Adipose tissue (tissue), 3 donors: Measurements from ENCODE around the gene SRP54. TPM values are rescaled to one million over a fixed set of nuclear protein-coding genes. Genes with fewer than 3 reads are reported as not detected.
A peak's percentile ranks its signal among the peaks of the same experiment; 100 is the strongest.
"Not testable (repeated sequence)": the region's sequence is repeated elsewhere in the genome, so short reads cannot be mapped to it uniquely, and the experiment has no call there.

Experiments
- H3K27ac ChIP-seq: one replicate; pipeline ENCODE4 v1.5.1; 2013; ENCODE audit warnings: low read depth, low read length
- WGBS, 3 donors: extraction: QIAGEN DNeasy Blood & Tissue Kit; methylation state at CpG; one replicate each; pipeline ENCODE4 v1.1.7; 2013; 5-methylcytosine and 5-hydroxymethylcytosine counted together
- polyA plus RNA-seq, 3 donors: library from polyadenylated mRNA; stranded (reverse); fragments of 200-250 nt; gene quantifications; one replicate each; pipeline ENCODE4 v1.2.3, GENCODE V29; 2013
- donor health status: healthy with polysubstance abuse.
- donor health status: Bipolar disorder and iron deficiency.
- donor health status: healthy.

Gene SRP54
- 10 to 100 TPM; 23.0 to 32.1 (median 29.5) TPM for polyA plus RNA-seq

- H3K27ac ChIP-seq = peak within 1 kb of the TSS; percentile 91
- WGBS, 3 donors = 0% methylated on average over 45 of the region's 45 CpGs
Measured at GRCh38 chr14:34982421-34983147, at the start of gene SRP54. Gene SRP54, plus strand, starts transcription at chr14:34982992. Its CDS starts 13,718 bp downstream, at chr14:34996710.

- no peak overlapping the region for H3K27ac ChIP-seq
- 77 to 92% (median 88%) methylated on average over 2 of the region's 2 CpGs for WGBS, 3 donors
Measured at GRCh38 chr14:34933301-34933700, 49.5 kb upstream of the SRP54 start.

- WGBS, 3 donors = 42 to 87% (median 51%) methylated on average over 5 of the region's 5 CpGs
- no peak overlapping the region for H3K27ac ChIP-seq
Measured at GRCh38 chr14:34935488-34935887, 47.3 kb upstream of the SRP54 start.

- 71 to 77% (median 72%) methylated on average over 6 of the region's 6 CpGs for WGBS, 3 donors
Measured at GRCh38 chr14:34937442-34937841, 45.4 kb upstream of the SRP54 start.

GRCh38 chr14:34937876-34938275, 44.9 kb upstream of the SRP54 start:
- 75 to 91% (median 89%) methylated on average over 3 of the region's 3 CpGs for WGBS, 3 donors
- no peak overlapping the region for H3K27ac ChIP-seq

More at GRCh38 chr14:34937442-34937841, 45.4 kb upstream of the SRP54 start:
- H3K27ac ChIP-seq = no peak overlapping the region

- no peak overlapping the region for H3K27ac ChIP-seq
Measured at GRCh38 chr14:34943506-34943905, 39.3 kb upstream of the SRP54 start.

- 96 to 99% (median 97%) methylated on average over 7 of the region's 7 CpGs for WGBS, 3 donors
- H3K27ac ChIP-seq = no peak overlapping the region
Measured at GRCh38 chr14:34944744-34945143, 38.0 kb upstream of the SRP54 start.

GRCh38 chr14:34946699-34947098, 36.1 kb upstream of the SRP54 start:
- H3K27ac ChIP-seq = no peak overlapping the region
- 38 to 67% (median 54%) methylated on average over 1 of the region's 1 CpG for WGBS, 3 donors

- 91 to 95% (median 95%) methylated on average over 1 of the region's 1 CpG for WGBS, 3 donors
Measured at GRCh38 chr14:34951286-34951685, 31.5 kb upstream of the SRP54 start.

GRCh38 chr14:34956931-34957330, 25.9 kb upstream of the SRP54 start:
- 68 to 93% (median 92%) methylated on average over 2 of the region's 2 CpGs for WGBS, 3 donors
- no peak overlapping the region for H3K27ac ChIP-seq

More at GRCh38 chr14:34951286-34951685, 31.5 kb upstream of the SRP54 start:
- H3K27ac ChIP-seq = no peak overlapping the region

- 97 to 98% (median 98%) methylated on average over 5 of the region's 5 CpGs for WGBS, 3 donors
- no peak overlapping the region for H3K27ac ChIP-seq
Measured at GRCh38 chr14:34957771-34958286, 25.0 kb upstream of the SRP54 start.

GRCh38 chr14:34962106-34962505, 20.7 kb upstream of the SRP54 start:
- H3K27ac ChIP-seq = not testable (repeated sequence)
- WGBS, 3 donors = 87 to 94% (median 92%) methylated on average over 5 of the region's 5 CpGs

- 75 to 79% (median 76%) methylated on average over 2 of the region's 2 CpGs for WGBS, 3 donors
- no peak overlapping the region for H3K27ac ChIP-seq
Measured at GRCh38 chr14:34964977-34965764, 17.6 kb upstream of the SRP54 start.

GRCh38 chr14:34965912-34966311, 16.9 kb upstream of the SRP54 start:
- 68 to 88% (median 71%) methylated on average over 4 of the region's 4 CpGs for WGBS, 3 donors
- no peak overlapping the region for H3K27ac ChIP-seq

- no peak overlapping the region for H3K27ac ChIP-seq
- WGBS, 3 donors = 85 to 88% (median 86%) methylated on average over 3 of the region's 3 CpGs
Measured at GRCh38 chr14:34966413-34966812, 16.4 kb upstream of the SRP54 start.

GRCh38 chr14:34970665-34971064, 12.1 kb upstream of the SRP54 start:
- no peak overlapping the region for H3K27ac ChIP-seq
- 92 to 100% (median 100%) methylated on average over 1 of the region's 1 CpG for WGBS, 3 donors

- no peak overlapping the region for H3K27ac ChIP-seq
Measured at GRCh38 chr14:34971381-34971780, 11.4 kb upstream of the SRP54 start.

- H3K27ac ChIP-seq = no peak overlapping the region
- WGBS, 3 donors = 80 to 94% (median 83%) methylated on average over 5 of the region's 5 CpGs
Measured at GRCh38 chr14:34971801-34972200, 11.0 kb upstream of the SRP54 start.

GRCh38 chr14:34978444-34978843, 4.3 kb upstream of the SRP54 start:
- H3K27ac ChIP-seq = no peak overlapping the region
- 95 to 96% (median 96%) methylated on average over 5 of the region's 5 CpGs for WGBS, 3 donors
